Muscle of back (tissue), 11 donors: ENCODE results near the gene VWA5B1. TPM values are rescaled to one million over a fixed set of nuclear protein-coding genes. Genes with fewer than 3 reads are reported as not detected.

Experiments
- DNase-seq, 3 donors: peaks; one replicate each; pipeline versions ENCODE4 v3.0.0 to v3.0.0-alpha.2; 2013
- polyA plus RNA-seq, 10 donors: library from polyadenylated mRNA; unstranded; fragments of 120-200 nt; gene quantifications; one replicate each; pipeline ENCODE4 v1.2.1, GENCODE V29; 2013; ENCODE audit not compliant: insufficient read length in 10 of 10

Gene VWA5B1
- polyA plus RNA-seq, 10 donors = 0.07 to 0.56 (median 0.29) TPM

DNA sequence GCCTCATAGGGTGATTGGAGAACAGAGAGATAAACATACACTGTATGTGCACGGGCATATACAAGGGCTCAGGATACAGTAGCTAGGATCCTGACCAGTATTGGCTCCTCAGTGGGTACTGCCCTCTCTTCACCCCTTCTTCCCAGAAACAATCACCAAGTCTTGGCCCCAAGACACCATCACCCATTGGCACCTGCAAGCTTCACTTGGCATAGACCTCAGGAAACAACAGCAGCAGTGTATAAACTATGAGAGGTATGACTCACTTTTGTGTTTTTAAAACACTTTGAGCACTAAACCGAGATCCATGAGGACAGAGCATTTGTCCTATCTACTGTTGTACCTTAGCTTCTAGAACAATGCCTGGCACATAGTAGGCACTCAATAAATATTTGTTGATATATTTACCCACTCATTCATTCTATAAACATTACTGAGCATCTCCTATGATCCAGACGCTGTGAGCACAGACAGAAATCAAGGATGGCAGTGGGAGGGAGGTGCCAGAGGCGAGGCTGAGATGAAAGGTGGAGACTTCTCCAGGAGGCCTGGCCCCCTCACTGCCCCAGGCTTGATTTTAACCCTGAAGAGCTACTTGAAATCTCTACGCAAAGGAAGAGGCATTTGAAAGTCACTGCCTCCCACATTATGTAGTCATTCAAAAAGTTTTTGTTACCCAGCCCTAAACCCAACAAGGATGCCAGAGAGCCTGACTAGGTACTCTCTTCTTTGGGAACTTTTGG, 100.1 kb downstream of the VWA5B1 start:
- no peak for DNase-seq

DNA sequence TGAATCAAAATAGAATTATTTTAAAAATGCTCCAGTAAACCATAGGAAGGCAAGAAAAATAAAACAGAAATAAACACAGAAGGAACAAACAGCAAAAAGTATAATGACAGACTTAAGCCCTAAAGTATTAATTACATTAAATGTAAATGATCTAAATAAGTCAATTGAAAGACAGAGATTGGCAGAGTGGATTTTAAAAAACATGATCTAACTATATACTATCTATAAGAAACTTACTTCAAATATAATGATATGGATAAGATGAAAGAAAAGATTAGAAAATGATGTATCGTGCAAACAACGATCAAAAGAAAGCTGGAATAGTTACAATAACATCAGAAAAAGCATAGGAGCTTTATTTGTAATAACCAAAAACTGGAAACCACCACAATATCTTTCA, 104.6 kb downstream of the VWA5B1 start:
- DNase-seq = no peak

DNA sequence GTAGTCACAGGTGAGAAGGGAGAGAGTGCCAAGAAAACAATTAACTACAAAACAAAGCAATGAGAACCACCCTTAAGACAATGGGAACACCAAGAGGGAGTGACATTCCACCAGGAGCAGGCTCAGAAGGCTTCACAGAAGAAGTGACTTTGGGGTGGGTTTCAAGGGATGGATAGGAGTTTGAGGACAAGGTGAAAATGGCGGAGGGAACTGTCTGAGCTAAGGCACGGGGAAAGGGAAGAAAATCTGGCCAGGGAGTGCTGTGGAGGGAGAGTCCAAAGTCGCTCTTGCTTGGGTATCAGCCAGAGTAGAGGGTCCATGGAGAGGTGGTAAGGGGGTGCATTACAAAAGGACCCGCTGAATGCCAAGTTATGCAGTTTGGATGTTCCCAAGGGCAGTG, 108.1 kb downstream of the VWA5B1 start:
- no peak for DNase-seq

DNA sequence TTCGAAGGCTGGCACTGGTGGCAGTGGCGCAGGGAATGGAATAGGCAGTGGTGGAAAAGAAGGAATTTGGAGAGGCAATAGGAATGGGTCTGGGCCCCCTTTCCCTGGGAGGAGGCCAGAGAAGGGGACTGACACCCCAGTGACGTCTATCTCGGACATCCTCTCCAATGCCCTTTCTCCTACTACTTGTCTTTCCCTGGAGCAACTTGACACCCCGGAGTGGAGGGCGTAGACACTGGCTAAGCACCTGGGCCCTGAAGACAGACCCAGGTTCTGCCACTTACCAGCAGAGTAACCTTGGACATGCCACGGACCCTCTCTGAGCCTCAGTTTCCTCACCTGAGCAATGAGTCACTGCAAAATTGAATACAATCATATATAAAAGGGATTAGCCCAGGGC, 108.5 kb downstream of the VWA5B1 start:
- no peak for DNase-seq

DNA sequence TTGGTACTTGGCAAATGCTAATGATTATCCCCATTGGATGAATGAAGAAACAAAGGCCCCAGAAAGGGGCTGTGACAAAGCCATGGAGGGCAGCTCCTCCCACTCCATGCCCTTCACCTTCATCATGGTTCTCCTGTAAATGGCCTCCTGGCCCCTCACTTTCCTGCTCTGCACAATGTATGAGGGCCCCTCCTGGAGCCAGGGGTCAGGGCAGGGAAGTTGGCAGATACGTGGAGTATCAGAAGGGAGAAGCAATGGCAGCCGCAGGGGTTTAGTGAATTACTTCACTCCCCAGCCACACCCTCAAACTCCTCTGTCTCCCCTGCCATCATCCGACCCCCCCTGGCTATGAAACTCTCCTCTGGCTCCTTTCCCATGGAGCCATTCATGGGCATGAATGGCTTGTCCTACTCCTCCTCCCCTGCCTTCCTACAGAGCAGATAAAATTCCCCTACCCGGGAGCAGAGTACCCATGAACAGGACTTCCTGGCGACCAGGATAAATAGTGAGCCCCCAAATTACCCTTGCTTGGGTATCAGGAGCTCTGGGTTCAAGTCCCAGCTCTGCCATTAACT, 109.0 kb downstream of the VWA5B1 start:
- no peak for DNase-seq

DNA sequence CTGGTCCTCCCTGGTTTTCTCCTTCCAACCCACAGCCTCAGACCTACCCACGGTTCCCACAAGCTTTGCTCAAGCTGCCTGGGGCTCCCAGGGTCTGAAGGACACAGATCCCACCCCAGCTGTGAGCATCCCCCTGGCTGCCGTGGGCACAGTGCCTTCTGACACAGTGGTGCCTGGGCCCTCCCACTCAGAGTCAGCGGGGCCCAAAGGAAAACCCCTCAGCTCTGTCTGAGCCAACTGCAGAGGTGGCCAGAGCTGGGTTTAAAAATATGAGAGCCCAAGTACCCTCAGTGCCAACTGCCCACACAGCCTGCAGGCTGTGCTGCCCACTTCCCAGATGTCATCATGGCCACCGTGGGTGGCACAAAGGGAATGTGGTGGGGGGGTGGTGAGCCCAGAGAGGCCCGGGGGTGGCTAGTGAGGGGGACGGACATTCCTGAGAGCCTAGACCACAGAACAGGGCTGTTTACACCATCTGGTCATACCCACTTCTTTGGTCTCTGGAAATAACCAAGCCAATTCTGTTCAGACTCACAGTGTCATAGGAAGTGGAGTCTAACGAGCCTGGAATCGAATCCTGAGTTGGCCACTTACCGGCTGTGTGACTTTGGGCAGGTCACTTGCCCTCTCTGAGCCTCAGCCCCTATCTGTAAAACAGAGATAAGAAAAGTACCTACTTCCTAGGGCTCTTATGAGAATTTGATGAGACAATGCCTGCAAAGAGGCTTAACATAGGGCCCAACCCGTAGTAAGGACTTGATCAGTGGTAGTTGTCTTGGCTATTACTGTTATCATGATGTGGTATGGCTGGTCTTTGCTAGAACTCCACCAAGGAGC, 109.9 kb downstream of the VWA5B1 start:
- no peak for DNase-seq

DNA sequence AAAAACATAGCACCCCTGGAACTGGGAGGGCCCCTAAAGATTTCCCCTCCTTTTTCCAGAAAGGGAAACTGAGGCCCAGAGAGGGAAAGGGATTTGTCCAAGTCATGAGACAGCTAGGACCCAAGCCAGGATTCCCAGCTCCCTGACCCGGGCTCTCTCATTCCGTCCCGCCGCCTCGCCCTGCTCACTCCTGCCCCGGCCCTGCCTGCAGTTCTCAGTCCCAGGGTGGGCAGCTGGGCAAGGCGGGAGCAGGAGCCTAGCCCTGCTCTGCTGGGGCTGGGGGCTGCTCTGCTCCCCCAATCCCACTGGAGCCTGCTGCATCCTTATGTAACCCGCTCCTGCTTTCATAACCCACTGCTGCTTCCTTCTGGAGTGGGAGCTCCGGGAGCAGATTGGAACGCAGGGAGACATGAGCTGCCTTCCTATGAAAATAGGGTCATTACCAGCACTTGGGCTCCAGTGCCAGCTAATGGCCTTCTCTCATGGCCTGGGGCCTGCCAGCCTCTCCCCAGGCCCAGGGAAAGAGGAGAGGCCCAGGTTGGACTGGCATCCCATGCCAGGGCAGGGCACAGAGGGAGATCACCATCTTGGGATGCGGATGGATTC, 110.8 kb downstream of the VWA5B1 start:
- no peak for DNase-seq

DNA sequence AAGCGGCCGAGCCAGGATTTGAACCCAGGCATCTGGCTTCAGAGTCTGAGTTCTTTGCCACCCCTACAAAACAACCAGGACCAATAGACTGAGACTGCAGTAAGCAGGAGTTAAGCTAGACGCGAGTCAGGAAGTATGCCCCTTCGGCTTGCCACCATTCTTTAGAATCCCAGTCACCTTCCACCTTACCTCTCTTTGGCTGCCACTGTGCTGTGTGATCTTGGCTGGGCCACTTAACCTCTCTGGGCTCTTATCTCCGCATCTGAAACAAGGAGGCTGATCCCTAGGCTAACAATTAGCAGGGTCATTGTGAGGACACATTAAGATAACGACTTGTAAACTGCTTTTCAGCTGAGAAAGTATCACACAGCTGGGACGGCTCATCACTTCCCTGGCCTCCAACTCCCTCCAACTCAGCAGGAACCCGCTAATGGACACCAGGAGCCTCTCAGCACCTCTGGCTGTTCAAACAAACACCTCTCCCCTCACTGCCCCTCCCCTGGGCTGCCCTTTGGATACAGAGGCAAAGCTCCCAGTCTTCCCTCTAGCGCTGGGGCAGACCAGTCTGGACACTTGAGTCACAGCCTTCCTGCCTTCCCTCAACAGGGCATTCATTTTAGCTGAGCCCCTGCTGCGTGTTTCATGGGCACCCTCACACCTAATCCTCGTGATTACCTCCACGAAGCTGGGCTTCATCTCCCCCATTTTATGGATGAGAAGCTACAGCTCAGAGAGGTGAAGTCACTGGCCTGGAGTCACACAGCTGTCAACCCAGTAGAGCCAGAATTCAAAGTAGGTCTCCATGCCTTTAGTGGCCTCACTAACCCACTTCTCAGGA, 112.1 kb downstream of the VWA5B1 start:
- DNase-seq = no peak

DNA sequence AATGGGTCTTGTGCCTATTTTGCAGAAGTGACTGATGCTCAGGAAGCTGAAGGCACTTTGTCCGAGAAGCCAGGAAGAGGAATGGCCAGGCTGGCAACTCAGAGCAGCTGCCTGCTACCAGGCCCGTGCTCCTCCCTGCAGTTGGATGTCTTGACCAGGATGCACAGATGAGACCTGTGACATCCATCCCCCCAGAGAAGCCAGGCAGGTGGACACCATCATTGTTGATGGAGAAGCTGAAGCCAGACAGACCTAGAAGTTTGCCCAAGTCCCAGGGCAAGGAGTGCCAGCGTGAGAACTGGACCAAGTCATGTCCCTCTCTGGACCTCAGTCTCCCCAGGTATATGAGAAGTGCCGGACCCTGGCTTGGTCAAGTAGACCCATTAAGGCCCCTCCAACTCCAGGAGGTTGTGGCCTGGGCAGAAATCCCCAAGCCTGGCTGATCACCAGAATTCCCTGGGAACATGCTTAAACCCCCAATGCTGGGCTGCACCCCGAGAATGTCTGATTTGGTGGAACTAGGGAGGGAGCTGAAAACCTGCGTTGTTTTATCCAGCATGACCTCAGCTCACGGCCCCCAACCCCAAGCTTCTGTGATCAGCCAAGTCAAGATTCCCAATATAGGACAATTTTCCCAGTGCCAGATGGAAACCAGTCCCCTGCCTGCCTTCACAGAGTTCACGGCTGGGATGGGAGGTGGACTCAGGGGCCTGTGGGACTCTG, 112.9 kb downstream of the VWA5B1 start:
- no peak for DNase-seq

DNA sequence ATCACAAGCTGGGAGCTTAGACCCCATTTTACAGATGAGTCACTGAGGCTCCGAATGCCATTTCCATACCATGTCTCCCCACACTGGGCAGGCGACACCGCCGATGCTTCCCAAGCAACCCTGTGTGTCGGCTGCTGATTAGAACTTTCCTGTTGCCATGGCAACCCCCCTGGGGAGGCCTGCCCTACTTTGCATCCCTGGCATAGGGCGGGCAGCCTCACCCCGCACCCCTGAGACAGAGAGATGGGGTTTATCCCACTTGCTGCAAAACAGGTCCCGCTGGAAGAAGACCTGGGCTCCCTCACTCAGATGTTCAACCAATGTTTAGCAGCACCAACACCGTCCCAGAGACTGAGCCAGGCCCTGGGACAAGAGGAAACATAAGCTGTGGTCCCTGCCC, 113.8 kb downstream of the VWA5B1 start:
- DNase-seq = no peak

Other genes with a start within 250 kb of the VWA5B1 start
- under 1 TPM in 8 of 10 donors, not detected in 2; 0.17 to 0.62 (median 0.30) TPM for gene PLA2G5, start 220.7 kb upstream of the VWA5B1 start, polyA plus RNA-seq
- gene PLA2G2D, start 171.3 kb upstream of the VWA5B1 start, polyA plus RNA-seq = under 1 TPM in 4 of 10 donors, not detected in 6; 0.05 to 0.20 (median 0.11) TPM
- gene PLA2G2F, start 151.6 kb upstream of the VWA5B1 start, polyA plus RNA-seq = not detected
- gene UBXN10, start 104.8 kb upstream of the VWA5B1 start, polyA plus RNA-seq = under 1 TPM; 0.13 to 0.50 (median 0.29) TPM
- under 1 TPM in 3 of 10 donors, not detected in 7; 0.04 to 0.07 (median 0.05) TPM for gene PLA2G2C, start 104.4 kb upstream of the VWA5B1 start, polyA plus RNA-seq
- gene CAMK2N1, start 195.3 kb downstream of the VWA5B1 start, polyA plus RNA-seq = 10 to 100 TPM in 3 of 10 donors, 1 to 10 TPM in 7; 4.5 to 10.5 (median 8.6) TPM
- gene MUL1, start 217.3 kb downstream of the VWA5B1 start, polyA plus RNA-seq = 10 to 100 TPM; 16.9 to 23.7 (median 18.8) TPM